ENCODE measurements around the gene OR2V2.

OR2V2 gene

GRCh38 chr5:181195249-181195761 is 47.9 kb downstream of the OR2V2 start:
- no peaks in the 10 kb centered on the region for H3K27me3 ChIP-seq (ENCODE audit: insufficient read depth, poor library complexity, severe bottlenecking)
- H3K27ac ChIP-seq (replicated peaks) = no peak overlapping the region
- H3K4me3 ChIP-seq (replicated peaks; ENCODE audit: insufficient read depth, low read length) = no peak overlapping the region
- DNase-seq (ENCODE audit: low read depth in 1 of 2, low spot score in 1 of 2) = no peak
- TF ChIP-seq REST (IDR thresholded peaks at IDR 0.05; ENCODE audit: insufficient replicate concordance, low read depth) = no peak
- TF ChIP-seq SPI1 (IDR thresholded peaks at IDR 0.05; ENCODE audit: borderline replicate concordance, low read depth) = no peak
- TF ChIP-seq CTCF (IDR thresholded peaks at IDR 0.05; ENCODE audit: insufficient read depth, low read length) = no peak

- Histone ChIP-seq H3K4me3 (replicated peaks; ENCODE audit: insufficient read depth, low read length) (no peak overlapping the region), H3K27ac (replicated peaks) (no peak overlapping the region), H3K27me3 (ENCODE audit: insufficient read depth, poor library complexity, severe bottlenecking) (no peaks in the 10 kb centered on the region)
- no peak for DNase-seq (ENCODE audit: low read depth in 1 of 2, low spot score in 1 of 2)
- no peak for TF ChIP-seq POLR2AphosphoS5 (IDR thresholded peaks at IDR 0.05; ENCODE audit: low read depth)
- TF ChIP-seq CTCF (IDR thresholded peaks at IDR 0.05; ENCODE audit: insufficient read depth, low read length) = no peak
- TF ChIP-seq GABPA (IDR thresholded peaks at IDR 0.05; ENCODE audit: low read depth) = no peak
- TF ChIP-seq REST (IDR thresholded peaks at IDR 0.05; ENCODE audit: insufficient replicate concordance, low read depth) = no peak
- no peak for TF ChIP-seq SPI1 (IDR thresholded peaks at IDR 0.05; ENCODE audit: borderline replicate concordance, low read depth)
Measured at GRCh38 chr5:181197326-181197951, 50.1 kb downstream of the OR2V2 start.

- Histone ChIP-seq H3K27ac (replicated peaks) (no peak overlapping the region), H3K4me3 (replicated peaks; ENCODE audit: insufficient read depth, low read length) (no peak overlapping the region), H3K27me3 (ENCODE audit: insufficient read depth, poor library complexity, severe bottlenecking) (no peaks in the 10 kb centered on the region)
- no peak for DNase-seq (ENCODE audit: low read depth in 1 of 2, low spot score in 1 of 2)
- TF ChIP-seq GABPA (IDR thresholded peaks at IDR 0.05; ENCODE audit: low read depth) = no peak
- TF ChIP-seq REST (IDR thresholded peaks at IDR 0.05; ENCODE audit: insufficient replicate concordance, low read depth) = no peak
- no peak for TF ChIP-seq POLR2AphosphoS5 (IDR thresholded peaks at IDR 0.05; ENCODE audit: low read depth)
- TF ChIP-seq SPI1 (IDR thresholded peaks at IDR 0.05; ENCODE audit: borderline replicate concordance, low read depth) = no peak
- TF ChIP-seq CTCF (IDR thresholded peaks at IDR 0.05; ENCODE audit: insufficient read depth, low read length) = no peak
Measured at GRCh38 chr5:181198106-181198685, 50.8 kb downstream of the OR2V2 start.
